Measurements from ENCODE around the gene LMF1. TPM values are rescaled to one million over a fixed set of nuclear protein-coding genes. Genes with fewer than 3 reads are reported as not detected.

Gene LMF1
- total RNA-seq, 1 donor from 2014 or later: 2.1 TPM

GRCh38 chr16:827513-827912, 143.3 kb downstream of the LMF1 start:
- no peaks in the 10 kb centered on the region for H3K36me3 ChIP-seq (ENCODE audit: control insufficient read depth, insufficient read depth, low read length)
- no peaks in the 10 kb centered on the region for H3K27me3 ChIP-seq (ENCODE audit: control insufficient read depth, insufficient read depth, low read length)
- FAIRE-seq (no peak), DNase-seq (ENCODE audit: low read depth) (no peak)
- no peak overlapping the region for H3K4me3 ChIP-seq (ENCODE audit: low read depth, low read length)
- no peak for TF ChIP-seq CTCF (IDR thresholded peaks at IDR 0.05; ENCODE audit: insufficient read depth, low read length, severe bottlenecking)

- no peak for FAIRE-seq
- Histone ChIP-seq H3K4me3 (ENCODE audit: low read depth, low read length) (no peak overlapping the region), H3K36me3 (ENCODE audit: control insufficient read depth, insufficient read depth, low read length) (no peaks in the 10 kb centered on the region), H3K27me3 (ENCODE audit: control insufficient read depth, insufficient read depth, low read length) (no peaks in the 10 kb centered on the region)
- DNase-seq (ENCODE audit: low read depth): no peak
- no peak for TF ChIP-seq CTCF (IDR thresholded peaks at IDR 0.05; ENCODE audit: insufficient read depth, low read length, severe bottlenecking)
Measured at GRCh38 chr16:825341-826061, 145.3 kb downstream of the LMF1 start.

GRCh38 chr16:824601-825000, 146.2 kb downstream of the LMF1 start:
- FAIRE-seq: no peak
- Histone ChIP-seq H3K27me3 (ENCODE audit: control insufficient read depth, insufficient read depth, low read length) (no peaks in the 10 kb centered on the region), H3K4me3 (ENCODE audit: low read depth, low read length) (no peak overlapping the region)

GRCh38 chr16:824194-824593, 146.6 kb downstream of the LMF1 start:
- Histone ChIP-seq H3K4me3 (ENCODE audit: low read depth, low read length) (no peak overlapping the region), H3K36me3 (ENCODE audit: control insufficient read depth, insufficient read depth, low read length) (no peaks in the 10 kb centered on the region), H3K27me3 (ENCODE audit: control insufficient read depth, insufficient read depth, low read length) (no peaks in the 10 kb centered on the region)
- TF ChIP-seq CTCF (IDR thresholded peaks at IDR 0.05; ENCODE audit: insufficient read depth, low read length, severe bottlenecking): no peak
- DNase-seq (ENCODE audit: low read depth): no peak
- FAIRE-seq: no peak

More at GRCh38 chr16:824601-825000, 146.2 kb downstream of the LMF1 start:
- no peak for TF ChIP-seq CTCF (IDR thresholded peaks at IDR 0.05; ENCODE audit: insufficient read depth, low read length, severe bottlenecking)
- DNase-seq (ENCODE audit: low read depth): no peak
- no peaks in the 10 kb centered on the region for H3K36me3 ChIP-seq (ENCODE audit: control insufficient read depth, insufficient read depth, low read length)

- Histone ChIP-seq H3K27me3 (ENCODE audit: control insufficient read depth, insufficient read depth, low read length) (no peaks in the 10 kb centered on the region), H3K4me3 (ENCODE audit: low read depth, low read length) (no peak overlapping the region), H3K36me3 (ENCODE audit: control insufficient read depth, insufficient read depth, low read length) (no peaks in the 10 kb centered on the region)
- no peak for DNase-seq (ENCODE audit: low read depth)
- no peak for TF ChIP-seq CTCF (IDR thresholded peaks at IDR 0.05; ENCODE audit: insufficient read depth, low read length, severe bottlenecking)
- no peak for FAIRE-seq
Measured at GRCh38 chr16:822909-823297, 147.9 kb downstream of the LMF1 start.
